Common myeloid progenitor, CD34-positive (primary cell): ENCODE results near the gene MSL2.
"Not testable (repeated sequence)": the region's sequence is repeated elsewhere in the genome, so short reads cannot be mapped to it uniquely, and the experiment has no call there.

Experiments
- CTCF ChIA-PET: fragments of 350-600 bp; sonication (Branson Sonifier 250); formaldehyde crosslinking; loops from one replicate; lab custom pipeline; 2021; ENCODE audit warnings: antibody characterized with exemption; lab: Charles Lee
- POLR2A ChIA-PET: fragments of 350-600 bp; sonication (Branson Sonifier 250); formaldehyde crosslinking; loops from one replicate; lab custom pipeline; 2021; ENCODE audit warnings: antibody characterized with exemption; lab: Charles Lee
- DNase-seq, 3 donors: peaks; one replicate each; pipeline versions ENCODE4 v3.0.0 to v3.0.0-alpha.2; 2013
- H3K27ac ChIP-seq, 2 experiments: 1 replicate in 1 of 2; 2 replicates in 1 of 2; pipeline ENCODE4 v1.7.0; 2013; ENCODE audit warnings: inconsistent platforms in 2 of 2, low read length in 2 of 2, mild to moderate bottlenecking in 2 of 2, low read depth in 1 of 2, moderate library complexity in 1 of 2; ENCODE audit not compliant: severe bottlenecking in 2 of 2, insufficient read depth in 1 of 2, poor library complexity in 1 of 2
- H3K27me3 ChIP-seq, 5 experiments: replicated peaks in 2 of 5; 1 replicate in 3 of 5; 2 replicates in 2 of 5; pipeline versions ENCODE4 v1.6.1 to v1.7.0; 2013; ENCODE audit warnings: low read length in 4 of 5, mild to moderate bottlenecking in 2 of 5, moderate library complexity in 2 of 5, inconsistent platforms in 1 of 5; ENCODE audit not compliant: insufficient read depth in 5 of 5, control insufficient read depth in 4 of 5
- H3K36me3 ChIP-seq, 4 experiments: 1 replicate in 2 of 4; 2 replicates in 2 of 4; pipeline versions ENCODE4 v1.6.1 to v1.7.0; 2013; ENCODE audit warnings: low read length in 3 of 4, control low read depth in 1 of 4, mild to moderate bottlenecking in 1 of 4; ENCODE audit not compliant: control insufficient read depth in 4 of 4, insufficient read depth in 4 of 4
- H3K4me1 ChIP-seq, 4 experiments: 1 replicate in 3 of 4; 2 replicates in 1 of 4; pipeline versions ENCODE4 v1.6.1 to v1.7.1; 2013; ENCODE audit warnings: low read length in 3 of 4, mild to moderate bottlenecking in 3 of 4, control low read depth in 1 of 4, inconsistent platforms in 1 of 4, moderate library complexity in 1 of 4; ENCODE audit not compliant: control insufficient read depth in 4 of 4, insufficient read depth in 4 of 4; ENCODE audit errors: control extremely low read depth in 1 of 4
- H3K4me3 ChIP-seq, 7 experiments: 1 replicate in 4 of 7; 2 replicates in 3 of 7; pipeline versions ENCODE4 v1.5.1 to v1.7.0; 2013; ENCODE audit warnings: mild to moderate bottlenecking in 7 of 7, low read length in 6 of 7, moderate library complexity in 6 of 7, inconsistent platforms in 2 of 7, low read depth in 2 of 7, control low read depth in 1 of 7; ENCODE audit not compliant: insufficient read depth in 4 of 7, control insufficient read depth in 1 of 7; ENCODE audit errors: extremely low read depth in 1 of 7
- H3K9me3 ChIP-seq, 5 experiments: 1 replicate in 4 of 5; 2 replicates in 1 of 5; pipeline versions ENCODE4 v1.6.1 to v1.7.1; 2013; ENCODE audit warnings: low read length in 4 of 5, mild to moderate bottlenecking in 2 of 5, inconsistent platforms in 1 of 5, low read depth in 1 of 5, moderate library complexity in 1 of 5; ENCODE audit not compliant: control insufficient read depth in 4 of 5, insufficient read depth in 2 of 5; ENCODE audit errors: control extremely low read depth in 1 of 5
- WGBS: methylation state at CpG from one replicate; pipeline ENCODE4 v1.1.5; 2013; ENCODE audit not compliant: insufficient coverage; 5-methylcytosine and 5-hydroxymethylcytosine counted together

Gene MSL2

DNA sequence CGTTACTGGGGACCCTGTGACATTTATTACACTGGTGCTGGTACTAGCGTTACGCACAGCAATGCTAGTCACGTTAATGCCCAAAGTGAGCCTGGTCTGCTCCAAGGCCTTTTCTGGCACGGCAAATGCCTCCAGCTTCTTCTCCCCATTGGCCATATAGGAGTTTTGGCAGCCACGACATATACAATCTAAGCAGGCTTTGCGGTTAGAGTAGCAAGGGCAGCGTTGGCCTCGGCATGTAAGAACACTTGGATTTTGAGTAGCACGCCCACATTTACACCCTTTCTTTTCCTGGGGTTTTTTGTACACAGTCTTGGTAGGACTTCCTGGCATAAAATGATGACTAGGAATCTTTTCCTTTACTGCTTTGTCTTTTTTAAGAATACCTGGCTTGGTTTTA is 44.9 kb downstream of the MSL2 start:
- Histone ChIP-seq H3K27ac (no peak overlapping the region), H3K4me1 (no peaks in the 10 kb centered on the region), H3K27me3 (no peaks in the 10 kb centered on the region), H3K36me3 (peaks cover 2 to 31% (median 21%) of the 10 kb centered on the region in 4 experiments), H3K4me3 (no peak overlapping the region), H3K9me3 (no peaks in the 10 kb centered on the region)
- ChIA-PET CTCF (no interaction called here), POLR2A (no interaction called here)
- no peak for DNase-seq
- WGBS = 99% methylated on average over 10 of the region's 10 CpGs

- Histone ChIP-seq H3K36me3 (peaks cover 2 to 38% (median 24%) of the 10 kb centered on the region in 4 experiments), H3K4me1 (no peaks in the 10 kb centered on the region), H3K4me3 (no peak overlapping the region), H3K27ac (no peak overlapping the region), H3K9me3 (no peaks in the 10 kb centered on the region), H3K27me3 (no peaks in the 10 kb centered on the region)
- POLR2A ChIA-PET = no interaction called here
- DNase-seq = no peak
- 78% methylated on average over 1 of the region's 3 CpGs for WGBS
- CTCF ChIA-PET = no interaction called here
These were observed 46.5 kb downstream of the MSL2 start for GRCh38 chr3:136149667-136150066.

DNA sequence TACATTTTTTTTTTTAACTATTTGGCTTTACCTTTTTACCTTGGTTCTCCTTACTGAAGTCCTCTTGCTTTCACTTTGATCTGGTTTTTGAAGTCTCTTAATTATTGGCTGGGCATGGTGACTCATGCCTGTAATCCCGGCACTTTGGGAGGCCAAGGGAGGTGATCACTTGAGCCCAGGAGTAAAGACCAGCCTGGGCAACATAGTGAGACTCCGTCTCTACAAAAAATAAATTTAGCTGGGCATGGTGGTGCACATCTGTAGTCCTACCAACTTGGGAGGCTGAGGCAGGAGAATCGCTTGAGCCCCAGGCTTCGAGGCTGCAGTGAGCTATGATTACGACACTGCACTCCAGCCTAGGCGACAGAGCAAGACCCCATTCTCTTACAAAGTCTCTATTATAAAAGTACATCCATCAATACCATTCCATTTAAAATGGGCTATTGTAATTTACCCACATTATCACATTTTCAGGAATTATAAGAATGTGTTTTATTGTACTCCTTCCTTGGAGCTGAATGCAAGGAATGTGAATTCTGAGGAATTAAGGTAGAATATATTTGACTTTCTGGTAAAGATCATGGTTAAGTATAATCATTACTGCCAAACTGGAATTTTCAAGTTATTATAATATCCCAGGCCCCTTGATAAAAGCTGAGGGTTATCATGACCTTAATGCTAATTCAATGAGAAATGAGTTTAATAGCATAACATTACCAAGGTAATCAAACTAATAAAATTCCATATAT is 49.0 kb downstream of the MSL2 start:
- ChIA-PET POLR2A (no interaction called here), CTCF (interaction anchor here (1.3 to 1.5 kb wide), 4 partner anchors 10 to 43 kb away, joined by 3 to 4 read pairs (median 4); no protein-coding TSS in a partner anchor)
- 100% methylated on average over 5 of the region's 6 CpGs for WGBS
- DNase-seq = no peak
- Histone ChIP-seq H3K27ac (no peak overlapping the region), H3K27me3 (no peaks in the 10 kb centered on the region), H3K4me3 (no peak overlapping the region), H3K36me3 (peaks cover 4 to 33% (median 21%) of the 10 kb centered on the region in 4 experiments), H3K9me3 (no peaks in the 10 kb centered on the region), H3K4me1 (no peaks in the 10 kb centered on the region)

DNA sequence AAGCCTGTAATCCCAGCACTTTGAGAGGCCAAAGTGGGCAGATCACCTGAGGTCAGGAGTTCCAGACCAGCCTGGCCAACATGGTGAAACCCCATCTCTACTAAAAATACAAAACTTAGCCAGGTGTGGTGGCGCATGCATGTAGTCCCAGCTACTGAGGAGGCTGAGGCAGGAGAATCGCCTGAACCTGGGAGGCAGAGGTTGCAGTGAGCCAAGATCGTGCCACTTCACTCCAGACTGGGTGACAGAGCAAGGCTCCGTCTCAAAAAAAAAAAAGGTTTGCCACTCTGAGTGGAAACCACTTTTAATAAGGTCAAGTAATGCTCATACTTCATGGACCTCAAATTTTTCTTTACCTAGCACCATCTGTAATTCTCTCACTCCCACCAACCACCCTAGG is 51.7 kb downstream of the MSL2 start:
- ChIA-PET CTCF (interaction anchor here (1.0 kb wide), 1 partner anchor 11 kb away, joined by 3 read pairs; no protein-coding TSS in a partner anchor), POLR2A (interaction anchor here (0.6 kb wide), 2 partner anchors 49 to 106 kb away, joined by 3 to 4 read pairs; no protein-coding TSS in a partner anchor)
- WGBS = 100% methylated on average over 4 of the region's 4 CpGs
- not testable (repeated sequence) for DNase-seq, H3K4me1 ChIP-seq, H3K27ac ChIP-seq, H3K4me3 ChIP-seq, H3K9me3 ChIP-seq, H3K27me3 ChIP-seq
- H3K36me3 ChIP-seq = peaks cover under 1 to 11% (median 4%) of the 10 kb centered on the region in 4 experiments

- no peaks in the 10 kb centered on the region for H3K9me3 ChIP-seq
- CTCF ChIA-PET = interaction anchor here (1.2 kb wide), 1 partner anchor 10 kb away, joined by 3 read pairs; no protein-coding TSS in a partner anchor
- H3K36me3 ChIP-seq = peaks cover 0 to 7% (median 4%) of the 10 kb centered on the region in 4 experiments
- peaks cover 0 to 8% (median 5%) of the 10 kb centered on the region in 4 experiments for H3K4me1 ChIP-seq
- H3K27me3 ChIP-seq = no peaks in the 10 kb centered on the region
- no peak overlapping the region for H3K4me3 ChIP-seq
- WGBS = 94% methylated on average over 2 of the region's 3 CpGs
- peak overlapping the region in 1 of 2 experiments; percentile 44 for H3K27ac ChIP-seq
- peak in 2 of 3 donors; percentile 44 to 64 for DNase-seq
- POLR2A ChIA-PET = no interaction called here
These were observed 53.5 kb downstream of the MSL2 start for GRCh38 chr3:136142592-136142991.

DNA sequence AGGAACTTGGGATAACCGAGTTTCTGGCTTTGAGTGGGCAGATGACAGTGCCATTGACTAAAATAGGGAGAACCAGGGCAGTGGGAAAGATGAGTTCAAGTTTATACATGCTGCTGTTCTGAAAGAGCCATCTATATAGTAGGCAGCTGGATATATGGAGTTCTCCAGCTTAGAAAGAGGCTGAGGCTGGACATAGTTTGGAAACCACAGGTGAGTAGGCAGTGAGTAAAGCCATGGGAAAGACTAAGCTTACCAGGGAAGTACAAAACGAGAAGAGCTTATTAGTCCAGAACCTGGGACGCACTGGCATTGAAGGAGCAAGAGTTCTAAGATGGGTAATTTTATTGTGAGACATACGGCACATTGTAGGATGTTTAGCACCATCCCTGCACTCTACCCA is 54.2 kb downstream of the MSL2 start:
- H3K27me3 ChIP-seq = no peaks in the 10 kb centered on the region
- H3K27ac ChIP-seq = peak overlapping the region in 1 of 2 experiments; percentile 44
- ChIA-PET CTCF (no interaction called here), POLR2A (no interaction called here)
- DNase-seq = no peak
- H3K36me3 ChIP-seq = peaks cover 0 to 7% (median 3%) of the 10 kb centered on the region in 4 experiments
- no peaks in the 10 kb centered on the region for H3K9me3 ChIP-seq
- no peak overlapping the region for H3K4me3 ChIP-seq
- H3K4me1 ChIP-seq = peaks cover 0 to 8% (median 5%) of the 10 kb centered on the region in 4 experiments
- 87% methylated on average over 4 of the region's 4 CpGs for WGBS

- peaks cover 0 to 7% (median 3%) of the 10 kb centered on the region in 4 experiments for H3K36me3 ChIP-seq
- H3K4me3 ChIP-seq = no peak overlapping the region
- H3K4me1 ChIP-seq = peaks cover 0 to 8% (median 6%) of the 10 kb centered on the region in 4 experiments
- peak in 2 of 3 donors; percentile 26 to 30 for DNase-seq
- CTCF ChIA-PET = no interaction called here
- POLR2A ChIA-PET = no interaction called here
- no peaks in the 10 kb centered on the region for H3K9me3 ChIP-seq
- no peaks in the 10 kb centered on the region for H3K27me3 ChIP-seq
- no peak overlapping the region for H3K27ac ChIP-seq
These were observed 54.8 kb downstream of the MSL2 start for GRCh38 chr3:136141291-136141785.
